Chondrocyte (in vitro differentiated cells): ENCODE results near the gene SLF2. TPM values are rescaled to one million over a fixed set of nuclear protein-coding genes. Genes with fewer than 3 reads are reported as not detected.
A peak's percentile ranks its signal among the peaks of the same experiment; 100 is the strongest.

Experiments used
- DNase-seq: peaks from one replicate; pipeline ENCODE4 v3.0.0; 2021; ENCODE audit warnings: mixed read lengths, low spot score
- H3K27ac Mint-ChIP-seq: one replicate; pipeline ENCODE4 v1.8.0; 2021; ENCODE audit warnings: mild to moderate bottlenecking, moderate library complexity, mixed read lengths; ENCODE audit not compliant: unreplicated experiment
- H3K27me3 Mint-ChIP-seq: 2 replicates; pipeline ENCODE4 v1.8.0; 2021; ENCODE audit warnings: low read depth, mixed read lengths
- H3K36me3 Mint-ChIP-seq: 2 replicates; pipeline ENCODE4 v1.8.0; 2021; ENCODE audit warnings: low read depth, mixed read lengths
- H3K4me1 Mint-ChIP-seq: 2 replicates; pipeline ENCODE4 v1.8.0; 2021; ENCODE audit warnings: low read depth, mild to moderate bottlenecking, mixed read lengths
- H3K4me3 Mint-ChIP-seq: one replicate; pipeline ENCODE4 v1.8.0; 2021; ENCODE audit warnings: mild to moderate bottlenecking, moderate library complexity, mixed read lengths; ENCODE audit not compliant: unreplicated experiment
- H3K9me3 Mint-ChIP-seq: 2 replicates; pipeline ENCODE4 v1.8.0; 2021; ENCODE audit warnings: low read depth, mixed read lengths
- total RNA-seq: library from RNA; stranded (reverse); gene quantifications from 3 replicates; pipeline ENCODE4 v1.2.1, GENCODE V29; 2021
- TF ChIP-seq, protein P1 (sequence below): fragments of 200-600 bp; sonication (generic); IDR thresholded peaks from 2 replicates; pipeline ENCODE4 v1.5.0; 2021; ENCODE audit warnings: antibody characterized with exemption, mild to moderate bottlenecking, moderate library complexity

The SLF2 gene
- total RNA-seq, 1 donor from 2014 or later, result 20.6 TPM

DNA sequence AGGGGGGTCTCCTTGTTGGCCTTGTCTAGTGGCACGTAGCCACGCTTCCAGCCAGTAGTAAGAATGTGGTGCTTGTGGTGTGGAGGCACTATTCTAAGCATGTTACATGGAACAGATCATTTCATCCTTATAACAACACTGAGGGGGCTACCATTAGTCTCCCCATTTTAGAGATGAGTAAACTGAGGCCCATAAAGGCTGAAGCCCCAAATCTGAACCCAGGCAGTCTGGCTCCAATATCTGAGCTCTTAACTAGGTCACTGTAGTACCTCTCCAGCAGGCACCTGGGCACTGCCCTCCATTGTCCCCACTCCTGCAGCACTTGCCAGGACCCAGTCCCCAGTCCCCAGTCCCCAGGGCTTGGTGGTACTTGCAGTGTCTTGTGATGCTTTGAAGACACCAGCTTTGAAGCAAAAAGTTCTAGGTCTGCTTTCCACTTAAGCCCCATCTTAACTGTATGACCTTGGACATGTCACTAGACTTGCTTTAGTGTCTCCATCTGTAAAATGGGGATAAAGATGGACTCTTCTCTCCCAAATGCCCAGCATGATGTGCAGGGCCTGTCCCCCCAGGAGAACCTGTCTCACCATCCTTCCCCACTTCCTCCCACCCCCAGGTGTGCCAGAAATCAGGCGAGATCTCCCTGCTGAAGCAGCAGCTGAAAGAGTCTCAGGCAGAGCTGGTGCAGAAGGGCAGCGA is 93.3 kb downstream of the SLF2 start:
- Mint-ChIP-seq H3K27ac (no peak overlapping the region), H3K4me3 (no peak overlapping the region), H3K4me1 (peaks cover 25% of the 10 kb centered on the region), H3K36me3 (peaks cover 8% of the 10 kb centered on the region), H3K27me3 (no peaks in the 10 kb centered on the region), H3K9me3 (no peaks in the 10 kb centered on the region)
- no peak for DNase-seq
- TF ChIP-seq, protein P1, sequence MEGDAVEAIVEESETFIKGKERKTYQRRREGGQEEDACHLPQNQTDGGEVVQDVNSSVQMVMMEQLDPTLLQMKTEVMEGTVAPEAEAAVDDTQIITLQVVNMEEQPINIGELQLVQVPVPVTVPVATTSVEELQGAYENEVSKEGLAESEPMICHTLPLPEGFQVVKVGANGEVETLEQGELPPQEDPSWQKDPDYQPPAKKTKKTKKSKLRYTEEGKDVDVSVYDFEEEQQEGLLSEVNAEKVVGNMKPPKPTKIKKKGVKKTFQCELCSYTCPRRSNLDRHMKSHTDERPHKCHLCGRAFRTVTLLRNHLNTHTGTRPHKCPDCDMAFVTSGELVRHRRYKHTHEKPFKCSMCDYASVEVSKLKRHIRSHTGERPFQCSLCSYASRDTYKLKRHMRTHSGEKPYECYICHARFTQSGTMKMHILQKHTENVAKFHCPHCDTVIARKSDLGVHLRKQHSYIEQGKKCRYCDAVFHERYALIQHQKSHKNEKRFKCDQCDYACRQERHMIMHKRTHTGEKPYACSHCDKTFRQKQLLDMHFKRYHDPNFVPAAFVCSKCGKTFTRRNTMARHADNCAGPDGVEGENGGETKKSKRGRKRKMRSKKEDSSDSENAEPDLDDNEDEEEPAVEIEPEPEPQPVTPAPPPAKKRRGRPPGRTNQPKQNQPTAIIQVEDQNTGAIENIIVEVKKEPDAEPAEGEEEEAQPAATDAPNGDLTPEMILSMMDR, result no peak

DNA sequence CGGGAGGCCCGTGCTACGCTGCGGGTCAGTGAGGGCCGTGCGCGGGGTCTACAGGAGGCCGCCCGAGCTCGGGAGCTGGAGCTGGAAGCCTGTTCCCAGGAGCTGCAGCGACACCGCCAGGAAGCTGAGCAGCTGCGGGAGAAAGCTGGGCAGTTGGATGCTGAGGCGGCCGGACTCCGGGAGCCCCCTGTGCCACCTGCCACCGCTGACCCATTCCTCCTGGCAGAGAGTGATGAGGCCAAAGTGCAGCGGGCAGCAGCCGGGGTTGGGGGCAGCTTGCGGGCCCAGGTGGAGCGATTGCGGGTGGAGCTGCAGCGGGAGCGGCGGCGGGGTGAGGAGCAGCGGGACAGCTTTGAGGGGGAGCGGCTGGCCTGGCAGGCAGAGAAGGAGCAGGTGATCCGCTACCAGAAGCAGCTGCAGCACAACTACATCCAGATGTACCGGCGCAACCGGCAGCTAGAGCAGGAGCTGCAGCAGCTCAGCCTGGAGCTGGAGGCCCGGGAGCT is 93.9 kb downstream of the SLF2 start:
- Mint-ChIP-seq H3K27me3 (no peaks in the 10 kb centered on the region), H3K4me1 (peaks cover 19% of the 10 kb centered on the region), H3K4me3 (no peak overlapping the region)

DNA sequence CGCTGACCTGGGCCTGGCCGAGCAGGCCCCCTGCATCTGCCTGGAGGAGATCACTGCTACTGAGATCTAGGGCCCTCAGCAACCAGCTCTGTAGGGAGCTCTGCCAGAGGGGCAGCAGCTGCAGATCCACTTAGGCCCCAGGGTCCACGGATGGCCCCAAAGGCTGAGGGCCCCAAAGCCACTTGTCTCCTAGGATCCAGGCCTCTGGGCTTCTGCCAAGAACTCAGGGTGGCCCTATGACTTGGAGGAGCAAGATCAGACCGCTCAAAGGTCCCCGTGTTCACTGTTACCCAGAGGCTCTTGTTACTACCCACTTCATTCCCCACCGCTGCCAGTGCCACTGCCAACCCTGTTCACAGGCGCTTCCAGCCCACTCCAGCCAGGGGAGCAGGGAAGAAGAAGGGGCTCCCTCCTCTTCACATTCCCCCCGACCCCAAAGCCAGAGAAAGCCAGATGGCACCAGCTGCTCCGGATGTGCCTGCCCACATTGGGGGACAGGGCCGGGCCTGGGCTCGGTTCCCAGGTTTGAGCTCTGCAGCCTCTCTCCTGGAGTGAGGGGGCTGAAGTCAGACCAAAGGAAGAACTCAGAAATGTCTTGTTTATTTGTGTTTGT is 94.4 kb downstream of the SLF2 start:
- TF ChIP-seq, protein P1, result no peak
- no peaks in the 10 kb centered on the region for H3K9me3 Mint-ChIP-seq
- no peak overlapping the region for H3K27ac Mint-ChIP-seq
- H3K4me3 Mint-ChIP-seq, result no peak overlapping the region
- peaks cover 13% of the 10 kb centered on the region for H3K4me1 Mint-ChIP-seq
- H3K27me3 Mint-ChIP-seq, result no peaks in the 10 kb centered on the region
- peak; percentile 65 for DNase-seq
- peaks cover 8% of the 10 kb centered on the region for H3K36me3 Mint-ChIP-seq

More for the DNA sequence above, 93.9 kb downstream of the SLF2 start:
- Mint-ChIP-seq H3K36me3 (peaks cover 8% of the 10 kb centered on the region), H3K9me3 (no peaks in the 10 kb centered on the region), H3K27ac (no peak overlapping the region)
- TF ChIP-seq, protein P1, result no peak
- DNase-seq, result peak; percentile 87

DNA sequence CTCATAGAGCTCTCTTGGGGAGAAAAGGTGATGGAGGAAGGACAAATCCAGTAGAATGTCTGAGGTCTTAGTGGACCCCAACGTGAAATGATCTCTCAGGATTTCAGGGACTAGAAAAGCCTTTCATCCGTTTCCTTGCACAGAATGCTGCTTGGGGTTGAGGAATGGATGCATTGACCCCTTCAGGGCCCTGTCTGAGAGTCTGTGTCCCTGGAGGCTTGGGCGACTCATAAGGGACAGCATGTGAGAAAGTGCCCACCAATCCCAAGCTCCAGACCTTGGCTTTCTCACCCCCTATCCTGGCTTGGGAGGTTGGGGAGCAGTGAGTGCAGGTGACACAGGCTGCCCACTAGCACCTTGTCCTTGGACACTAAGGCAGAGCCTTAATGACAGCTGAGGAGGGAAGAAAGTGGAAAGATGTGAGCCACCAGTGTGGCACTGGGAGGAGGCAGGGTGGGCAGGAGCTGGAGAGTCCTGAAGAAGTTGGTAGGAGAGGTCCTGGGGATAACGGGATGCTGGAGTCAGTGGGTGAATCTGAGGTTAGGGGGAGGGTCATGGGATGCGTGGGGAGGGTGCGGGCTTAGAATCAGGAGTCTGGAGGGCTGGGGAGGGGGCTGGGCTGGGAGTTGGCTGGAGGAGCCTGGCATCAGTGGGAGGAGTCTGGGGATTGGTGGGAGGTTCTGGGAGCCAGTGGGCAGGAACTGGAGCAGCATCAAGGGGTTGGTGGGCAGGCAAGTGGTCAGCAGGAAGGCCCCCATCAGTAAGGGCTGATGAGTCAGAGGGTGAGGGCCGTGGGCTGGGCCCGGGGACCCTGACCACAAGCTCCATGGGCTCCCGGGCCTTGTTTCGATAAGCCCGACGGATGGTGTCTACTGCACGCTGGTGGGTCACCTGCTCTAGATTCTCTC is 95.4 kb downstream of the SLF2 start:
- H3K27me3 Mint-ChIP-seq, result no peaks in the 10 kb centered on the region
- TF ChIP-seq, protein P1, result no peak
- H3K9me3 Mint-ChIP-seq, result no peaks in the 10 kb centered on the region
- DNase-seq, result peak; percentile 82
- H3K36me3 Mint-ChIP-seq, result peaks cover 8% of the 10 kb centered on the region
- H3K4me3 Mint-ChIP-seq, result no peak overlapping the region
- H3K27ac Mint-ChIP-seq, result peak overlapping the region; percentile 22
- H3K4me1 Mint-ChIP-seq, result peaks cover 17% of the 10 kb centered on the region

DNA sequence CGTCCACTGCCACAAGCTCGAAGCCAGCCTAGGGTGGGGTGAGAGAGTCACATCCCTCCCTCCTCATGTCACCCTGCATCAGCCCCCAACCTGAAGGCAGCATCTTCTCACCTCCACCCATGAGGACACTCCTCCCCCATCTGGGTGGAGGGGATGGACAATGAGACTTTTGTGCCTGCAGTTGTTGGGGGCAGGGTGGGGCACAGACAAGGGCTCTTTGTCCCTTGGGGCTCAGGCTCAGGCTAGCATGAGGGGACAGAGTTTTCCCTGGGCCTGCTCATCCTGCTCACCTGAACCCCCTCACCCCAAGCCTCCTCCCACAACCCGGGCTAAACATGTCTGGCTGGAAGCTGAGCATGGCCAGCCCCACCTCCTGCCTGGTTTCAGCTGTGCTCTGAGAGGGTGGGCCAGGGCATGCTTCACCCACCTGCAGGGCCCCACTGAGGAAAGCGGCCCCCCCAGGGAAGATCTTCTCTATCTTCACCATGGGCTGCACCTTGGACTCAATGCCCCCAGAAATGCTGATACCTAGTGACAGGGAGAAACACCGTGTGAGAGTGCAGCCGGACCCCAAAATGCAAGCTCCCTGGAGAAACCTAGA is 96.2 kb downstream of the SLF2 start:
- Mint-ChIP-seq H3K4me3 (no peak overlapping the region), H3K4me1 (peaks cover 20% of the 10 kb centered on the region), H3K9me3 (no peaks in the 10 kb centered on the region), H3K27ac (no peak overlapping the region), H3K27me3 (no peaks in the 10 kb centered on the region), H3K36me3 (peaks cover 6% of the 10 kb centered on the region)
- TF ChIP-seq, protein P1, result no peak
- DNase-seq, result no peak
